Endodermal cell (in vitro differentiated cells): ENCODE results near the gene PRXL2B. TPM values are rescaled to one million over a fixed set of nuclear protein-coding genes. Genes with fewer than 3 reads are reported as not detected.

ENCODE experiments used
- DNase-seq: peaks from one replicate; pipeline ENCODE4 v3.0.0-alpha.2; 2017
- H3K27ac ChIP-seq: 2 replicates; pipeline ENCODE4 v1.5.1; 2013; ENCODE audit warnings: mild to moderate bottlenecking, low read depth, low read length, moderate library complexity
- H3K27me3 ChIP-seq: 2 replicates; pipeline ENCODE4 v1.6.1; 2013; ENCODE audit warnings: mild to moderate bottlenecking, low read length, moderate library complexity; ENCODE audit not compliant: insufficient read depth, control insufficient read depth, poor library complexity, severe bottlenecking
- H3K36me3 ChIP-seq: 2 replicates; pipeline ENCODE4 v1.7.0; 2013; ENCODE audit warnings: mild to moderate bottlenecking, low read length, moderate library complexity; ENCODE audit not compliant: control insufficient read depth, insufficient read depth
- H3K4me1 ChIP-seq: one replicate; pipeline ENCODE4 v1.7.0; 2013; ENCODE audit warnings: low read length; ENCODE audit not compliant: control insufficient read depth, insufficient read depth
- H3K4me3 ChIP-seq: 2 replicates; pipeline ENCODE4 v1.5.1; 2013; ENCODE audit warnings: mild to moderate bottlenecking, low read length, moderate library complexity
- H3K9ac ChIP-seq: 2 replicates; pipeline ENCODE4 v1.6.1; 2013; ENCODE audit warnings: mild to moderate bottlenecking, low read length, moderate library complexity; ENCODE audit not compliant: poor library complexity, severe bottlenecking; ENCODE audit errors: extremely low read depth
- H3K9me3 ChIP-seq: 2 replicates; pipeline ENCODE4 v1.6.1; 2013; ENCODE audit warnings: mild to moderate bottlenecking, low read length, moderate library complexity; ENCODE audit not compliant: control insufficient read depth
- H3K27ac Mint-ChIP-seq: 2 replicates; pipeline ENCODE4 v1.8.0; 2020; ENCODE audit warnings: mixed read lengths
- H3K27me3 Mint-ChIP-seq: 2 replicates; pipeline ENCODE4 v1.8.0; 2021; ENCODE audit warnings: mild to moderate bottlenecking, mixed read lengths; ENCODE audit not compliant: insufficient read depth
- H3K36me3 Mint-ChIP-seq: 2 replicates; pipeline ENCODE4 v1.8.0; 2020; ENCODE audit warnings: low read depth, mixed read lengths
- H3K4me1 Mint-ChIP-seq: 2 replicates; pipeline ENCODE4 v1.8.0; 2020; ENCODE audit warnings: mixed read lengths
- H3K4me3 Mint-ChIP-seq: 2 replicates; pipeline ENCODE4 v1.8.0; 2020; ENCODE audit warnings: mild to moderate bottlenecking, moderate library complexity, mixed read lengths
- H3K9me3 Mint-ChIP-seq: 2 replicates; pipeline ENCODE4 v1.8.0; 2020; ENCODE audit warnings: mild to moderate bottlenecking, mixed read lengths
- WGBS, 2 experiments: methylation state at CpG; one replicate each; pipeline versions ENCODE4 v1.1.5 to v1.1.7; 2013; ENCODE audit warnings: missing lambda C conversion rate in 2 of 2, mixed read lengths in 1 of 2; ENCODE audit not compliant: insufficient coverage in 1 of 2, insufficient read length in 1 of 2; 5-methylcytosine and 5-hydroxymethylcytosine counted together
- total RNA-seq, 2 donors: library from RNA; stranded (reverse); fragmentation: NEBNext Ultra II Directional in 1 of 2; extraction: Animal tissue kit (Norgen Biotek cat#: 25700) in 1 of 2; gene quantifications; 2 replicates in 1 of 2; 3 replicates in 1 of 2; pipeline ENCODE4 v1.2.1, GENCODE V29; 2021
- TF ChIP-seq, protein P1 (sequence below): fragments of 200-600 bp; sonication (generic); conservative IDR thresholded peaks from 2 replicates; pipeline ENCODE4 v1.5.0; 2021; ENCODE audit warnings: antibody characterized with exemption, mild to moderate bottlenecking

Gene PRXL2B
- total RNA-seq, 2 donors from 2014 or later: 33.4 to 34.4 TPM

DNA sequence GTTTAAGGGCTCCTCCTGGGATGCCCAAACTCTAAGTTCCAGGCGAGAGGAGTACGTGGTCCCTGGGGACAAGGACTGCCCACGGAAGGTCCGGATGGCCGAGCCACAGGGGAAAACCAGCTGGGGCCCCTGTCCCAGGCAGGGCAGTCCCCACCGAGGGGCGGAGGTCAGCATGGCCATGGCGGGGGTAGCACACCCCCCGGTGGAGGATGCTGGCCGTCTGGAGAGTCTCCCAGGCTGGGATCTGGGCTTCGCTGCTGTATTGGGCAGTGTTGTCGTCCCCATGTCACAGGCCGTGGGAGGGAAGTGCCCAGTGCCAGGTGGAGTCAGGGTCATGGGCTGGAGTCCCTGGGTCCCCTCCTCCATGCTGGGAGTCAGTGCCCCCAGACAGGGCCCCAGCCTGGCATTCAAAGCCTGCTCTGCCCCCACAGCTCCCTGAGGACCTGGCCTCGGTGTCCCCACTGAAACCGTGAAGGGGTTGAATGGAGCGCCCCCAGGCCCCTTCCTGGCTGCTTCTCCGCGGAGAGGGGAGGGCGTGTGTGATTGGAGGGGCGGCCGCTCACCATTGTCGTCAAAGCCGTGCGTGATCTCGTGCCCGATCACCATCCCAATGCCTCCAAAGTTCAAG is 6.8 kb downstream of the PRXL2B start:
- peaks cover 2% of the 10 kb centered on the region for H3K4me1 Mint-ChIP-seq
- TF ChIP-seq, protein P1, sequence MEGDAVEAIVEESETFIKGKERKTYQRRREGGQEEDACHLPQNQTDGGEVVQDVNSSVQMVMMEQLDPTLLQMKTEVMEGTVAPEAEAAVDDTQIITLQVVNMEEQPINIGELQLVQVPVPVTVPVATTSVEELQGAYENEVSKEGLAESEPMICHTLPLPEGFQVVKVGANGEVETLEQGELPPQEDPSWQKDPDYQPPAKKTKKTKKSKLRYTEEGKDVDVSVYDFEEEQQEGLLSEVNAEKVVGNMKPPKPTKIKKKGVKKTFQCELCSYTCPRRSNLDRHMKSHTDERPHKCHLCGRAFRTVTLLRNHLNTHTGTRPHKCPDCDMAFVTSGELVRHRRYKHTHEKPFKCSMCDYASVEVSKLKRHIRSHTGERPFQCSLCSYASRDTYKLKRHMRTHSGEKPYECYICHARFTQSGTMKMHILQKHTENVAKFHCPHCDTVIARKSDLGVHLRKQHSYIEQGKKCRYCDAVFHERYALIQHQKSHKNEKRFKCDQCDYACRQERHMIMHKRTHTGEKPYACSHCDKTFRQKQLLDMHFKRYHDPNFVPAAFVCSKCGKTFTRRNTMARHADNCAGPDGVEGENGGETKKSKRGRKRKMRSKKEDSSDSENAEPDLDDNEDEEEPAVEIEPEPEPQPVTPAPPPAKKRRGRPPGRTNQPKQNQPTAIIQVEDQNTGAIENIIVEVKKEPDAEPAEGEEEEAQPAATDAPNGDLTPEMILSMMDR: no peak
- H3K9me3 ChIP-seq: no peaks in the 10 kb centered on the region
- H3K4me3 ChIP-seq: no peak overlapping the region
- no peak overlapping the region for H3K4me3 Mint-ChIP-seq
- WGBS, 2 experiments: 83 to 87% methylated on average over 9 to 26 of the region's 26 CpGs
- no peaks in the 10 kb centered on the region for H3K4me1 ChIP-seq
- H3K9me3 Mint-ChIP-seq: peaks cover 15% of the 10 kb centered on the region
- no peaks in the 10 kb centered on the region for H3K27me3 ChIP-seq
- no peak overlapping the region for H3K27ac ChIP-seq
- no peak overlapping the region for H3K27ac Mint-ChIP-seq
- no peak for DNase-seq
- no peak overlapping the region for H3K9ac ChIP-seq
- H3K36me3 Mint-ChIP-seq: peaks cover 15% of the 10 kb centered on the region
- peaks cover 2% of the 10 kb centered on the region for H3K27me3 Mint-ChIP-seq
- H3K36me3 ChIP-seq: no peaks in the 10 kb centered on the region

DNA sequence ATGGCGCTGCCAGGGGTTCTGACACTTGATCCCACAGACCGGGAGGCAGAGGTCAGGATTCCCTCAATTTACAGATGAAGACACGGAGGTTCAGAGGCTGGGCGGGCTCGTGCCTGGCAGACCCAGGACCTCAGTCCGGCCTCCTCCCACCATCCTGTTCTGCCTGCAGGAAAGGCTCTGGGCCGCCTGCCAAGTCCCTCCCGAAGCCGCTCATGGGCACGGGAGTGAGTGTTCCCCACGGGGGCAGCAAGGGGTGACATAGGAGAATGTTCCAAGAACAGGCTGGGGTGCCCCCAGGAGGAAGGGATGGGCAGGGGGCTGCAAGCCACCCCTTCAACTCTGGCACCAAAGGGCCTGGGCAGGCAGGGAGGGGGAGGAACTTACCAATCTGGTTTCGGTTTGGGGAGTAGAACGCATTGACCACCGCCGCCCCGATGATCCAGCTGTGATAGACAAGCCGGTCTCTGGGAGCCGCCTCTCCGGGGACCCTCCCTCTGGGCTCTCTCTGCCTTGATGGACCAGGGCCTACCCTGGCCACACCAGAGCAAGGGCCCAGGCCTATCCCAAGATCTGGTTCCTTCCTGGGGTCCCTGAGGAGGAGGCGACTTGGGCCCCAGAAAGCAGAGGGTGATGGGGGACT is 7.5 kb downstream of the PRXL2B start:
- H3K27ac ChIP-seq: no peak overlapping the region
- DNase-seq: no peak
- Mint-ChIP-seq H3K4me3 (no peak overlapping the region), H3K4me1 (peaks cover 2% of the 10 kb centered on the region), H3K9me3 (peaks cover 19% of the 10 kb centered on the region), H3K27ac (no peak overlapping the region), H3K36me3 (peaks cover 15% of the 10 kb centered on the region), H3K27me3 (peaks cover 2% of the 10 kb centered on the region)
- no peaks in the 10 kb centered on the region for H3K9me3 ChIP-seq
- 88 to 99% methylated on average over 11 to 20 of the region's 20 CpGs for WGBS, 2 experiments
- TF ChIP-seq, protein P1: no peak
- no peaks in the 10 kb centered on the region for H3K4me1 ChIP-seq
- H3K27me3 ChIP-seq: no peaks in the 10 kb centered on the region
- H3K9ac ChIP-seq: no peak overlapping the region
- no peaks in the 10 kb centered on the region for H3K36me3 ChIP-seq
- no peak overlapping the region for H3K4me3 ChIP-seq

DNA sequence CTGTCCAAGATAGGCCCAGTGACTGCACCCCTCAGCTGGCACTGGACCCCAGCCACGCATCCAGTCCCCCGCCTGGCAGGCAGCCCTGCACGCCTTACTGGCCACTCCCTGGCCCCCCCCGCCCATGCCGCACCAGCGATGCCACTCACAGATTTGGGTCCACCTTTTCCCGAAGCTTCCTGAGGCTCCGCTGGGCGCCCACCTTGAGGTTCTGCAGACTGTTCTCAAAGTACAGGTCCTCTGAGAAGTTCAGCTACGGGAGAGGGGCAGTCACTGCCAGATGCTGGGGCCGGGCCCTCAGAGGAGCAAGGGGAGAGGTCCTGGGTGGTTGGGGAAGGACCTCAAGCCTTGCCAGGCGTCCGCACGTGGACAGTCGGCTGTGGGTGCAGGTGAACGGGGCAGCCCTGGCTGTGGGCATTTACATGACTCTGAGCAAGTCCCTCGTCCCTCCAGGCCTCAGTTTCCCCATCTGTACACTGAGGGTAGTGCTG is 8.1 kb downstream of the PRXL2B start:
- Histone ChIP-seq H3K4me1 (no peaks in the 10 kb centered on the region), H3K27me3 (no peaks in the 10 kb centered on the region), H3K27ac (no peak overlapping the region), H3K9me3 (no peaks in the 10 kb centered on the region), H3K4me3 (no peak overlapping the region), H3K9ac (no peak overlapping the region), H3K36me3 (no peaks in the 10 kb centered on the region)
- Mint-ChIP-seq H3K27ac (no peak overlapping the region), H3K4me3 (no peak overlapping the region), H3K27me3 (peaks cover 2% of the 10 kb centered on the region), H3K36me3 (peaks cover 11% of the 10 kb centered on the region), H3K9me3 (peaks cover 18% of the 10 kb centered on the region), H3K4me1 (peaks cover 2% of the 10 kb centered on the region)
- TF ChIP-seq, protein P1: no peak
- no peak for DNase-seq
- 89 to 96% methylated on average over 11 to 17 of the region's 17 CpGs for WGBS, 2 experiments
